Testis (tissue), 3 donors: ENCODE data around the gene NBEA. TPM values are rescaled to one million over a fixed set of nuclear protein-coding genes. Genes with fewer than 3 reads are reported as not detected.
"Not testable (repeated sequence)": the region's sequence is repeated elsewhere in the genome, so short reads cannot be mapped to it uniquely, and the experiment has no call there.

Source experiments
- DNase-seq: peaks from one replicate; pipeline ENCODE4 v3.0.0-alpha.2; 2019
- H3K27ac ChIP-seq, 2 donors: fragments of 200-600 bp; sonication (generic); one replicate each; pipeline ENCODE4 v1.5.1; 2019
- H3K27me3 ChIP-seq: fragments of 200-600 bp; sonication (generic); one replicate; pipeline ENCODE4 v1.5.1; 2019
- H3K36me3 ChIP-seq: fragments of 200-600 bp; sonication (generic); one replicate; pipeline ENCODE4 v1.5.1; 2017; ENCODE audit warnings: low read depth; ENCODE audit errors: missing control alignments
- H3K4me1 ChIP-seq: fragments of 200-600 bp; sonication (generic); one replicate; pipeline ENCODE4 v1.5.1; 2019
- H3K4me3 ChIP-seq, 2 donors: fragments of 200-600 bp; sonication (generic); one replicate each; pipeline ENCODE4 v1.5.1; 2017 to 2019
- H3K9me3 ChIP-seq: fragments of 200-600 bp; sonication (generic); one replicate; pipeline ENCODE4 v1.5.1; 2017
- POLR2A ChIP-seq: fragments of 450-650 bp; IDR thresholded peaks from one replicate; pipeline ENCODE4 v1.6.1; 2017; ENCODE audit warnings: antibody characterized with exemption, mild to moderate bottlenecking, moderate library complexity
- WGBS, 2 donors: methylation state at CpG; one replicate each; pipeline ENCODE4 v1.1.5; 2018; 5-methylcytosine and 5-hydroxymethylcytosine counted together
- intact Hi-C: fragments of 100-400 bp; cut with DNase I; formaldehyde crosslinking; loops from one replicate; pipeline ENCODE4 v1.15.1; 2023; ENCODE audit warnings: low total_unique reads
- polyA plus RNA-seq: library from polyadenylated mRNA; stranded (reverse); fragments of 350-450 nt; fragmentation: Illumina TruSeq; extraction: RNeasy Lipid Tissue Mini Kit (QIAGEN cat#74804); gene quantifications from one replicate; pipeline ENCODE4 v1.2.3, GENCODE V29; 2014; ENCODE audit warnings: low read depth, low replicate concordance; ENCODE audit not compliant: insufficient read depth
- total RNA-seq, 2 donors: library from RNA; depleted of rRNA; stranded (reverse); fragments of >200 nt; gene quantifications; one replicate each; pipeline ENCODE4 v1.2.3, GENCODE V29; 2016
- TF ChIP-seq, protein P1 (sequence below), 3 experiments: fragments of 450-650 bp in 2 of 3; fragments of 200-600 bp in 1 of 3; sonication (generic) in 1 of 3; IDR thresholded peaks; one replicate each; pipeline ENCODE4 v1.5.1; 2016 to 2019; ENCODE audit warnings: antibody characterized with exemption in 3 of 3, mild to moderate bottlenecking in 2 of 3, moderate library complexity in 1 of 3

Gene NBEA
- total and polyA plus RNA-seq, 3 donors from 2014 or later: 8.6 to 22.2 (median 18.3) TPM

GRCh38 chr13:34967851-34968562 lies 25.9 kb downstream of the NBEA start:
- Histone ChIP-seq H3K27ac (no peak overlapping the region), H3K4me1 (no peaks in the 10 kb centered on the region), H3K36me3 (no peaks in the 10 kb centered on the region), H3K27me3 (no peaks in the 10 kb centered on the region), H3K4me3 (no peak overlapping the region), H3K9me3 (no peaks in the 10 kb centered on the region)
- intact Hi-C loops: no loop called here
- 77 to 79% methylated on average over 3 of the region's 3 CpGs for WGBS, 2 donors
- no peak for TF ChIP-seq POLR2A
- TF ChIP-seq, protein P1, sequence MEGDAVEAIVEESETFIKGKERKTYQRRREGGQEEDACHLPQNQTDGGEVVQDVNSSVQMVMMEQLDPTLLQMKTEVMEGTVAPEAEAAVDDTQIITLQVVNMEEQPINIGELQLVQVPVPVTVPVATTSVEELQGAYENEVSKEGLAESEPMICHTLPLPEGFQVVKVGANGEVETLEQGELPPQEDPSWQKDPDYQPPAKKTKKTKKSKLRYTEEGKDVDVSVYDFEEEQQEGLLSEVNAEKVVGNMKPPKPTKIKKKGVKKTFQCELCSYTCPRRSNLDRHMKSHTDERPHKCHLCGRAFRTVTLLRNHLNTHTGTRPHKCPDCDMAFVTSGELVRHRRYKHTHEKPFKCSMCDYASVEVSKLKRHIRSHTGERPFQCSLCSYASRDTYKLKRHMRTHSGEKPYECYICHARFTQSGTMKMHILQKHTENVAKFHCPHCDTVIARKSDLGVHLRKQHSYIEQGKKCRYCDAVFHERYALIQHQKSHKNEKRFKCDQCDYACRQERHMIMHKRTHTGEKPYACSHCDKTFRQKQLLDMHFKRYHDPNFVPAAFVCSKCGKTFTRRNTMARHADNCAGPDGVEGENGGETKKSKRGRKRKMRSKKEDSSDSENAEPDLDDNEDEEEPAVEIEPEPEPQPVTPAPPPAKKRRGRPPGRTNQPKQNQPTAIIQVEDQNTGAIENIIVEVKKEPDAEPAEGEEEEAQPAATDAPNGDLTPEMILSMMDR (IDR thresholded peaks at IDR 0.05): no peak
- DNase-seq: no peak

DNA sequence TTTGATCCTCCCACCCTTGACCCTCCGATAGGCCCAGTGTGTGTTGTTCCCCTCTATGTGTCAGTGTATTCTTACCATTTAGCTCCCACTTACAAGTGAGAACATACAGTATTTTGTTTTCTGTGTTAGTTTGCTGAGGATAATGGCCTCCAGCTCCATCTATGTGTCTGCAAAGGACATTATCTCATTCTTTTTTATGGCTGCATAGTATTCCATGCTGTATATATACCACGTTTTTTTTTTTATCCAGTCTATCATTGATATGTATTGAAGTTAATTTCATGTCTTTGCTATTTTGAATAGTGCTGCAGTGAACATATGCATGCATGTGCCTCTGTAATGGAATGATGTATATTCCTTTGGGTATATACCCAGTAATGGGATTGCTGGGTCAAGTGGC lies 27.5 kb downstream of the NBEA start:
- H3K27me3 ChIP-seq, intact Hi-C loops, DNase-seq, H3K9me3 ChIP-seq, H3K4me1 ChIP-seq, H3K36me3 ChIP-seq, H3K4me3 ChIP-seq, H3K27ac ChIP-seq: not testable (repeated sequence)
- 92 to 94% methylated on average over 2 of the region's 2 CpGs for WGBS, 2 donors

DNA sequence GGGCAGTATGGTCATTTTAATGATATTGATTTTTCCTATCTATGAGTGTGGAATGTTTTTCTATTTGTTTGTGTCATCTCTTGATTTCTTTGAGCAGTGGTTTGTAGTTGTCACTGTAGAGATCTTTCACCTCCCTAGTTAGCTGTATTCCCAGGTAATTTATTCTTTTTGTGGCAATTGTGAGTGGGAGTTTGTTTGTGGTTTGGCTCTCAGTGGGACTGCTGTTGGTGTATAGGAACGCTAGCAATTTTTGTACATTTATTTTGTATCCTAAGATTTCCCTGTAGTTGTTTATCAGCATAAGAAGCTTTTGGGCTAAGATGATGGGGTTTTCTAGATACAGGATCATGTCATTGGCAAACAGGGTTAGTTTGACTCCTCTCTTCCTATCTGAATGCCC lies 28.9 kb downstream of the NBEA start:
- Histone ChIP-seq H3K27me3 (no peaks in the 10 kb centered on the region), H3K27ac (no peak overlapping the region)

GRCh38 chr13:34971473-34971872 lies 29.4 kb downstream of the NBEA start:
- Histone ChIP-seq H3K27me3 (no peaks in the 10 kb centered on the region), H3K27ac (no peak overlapping the region), H3K4me1 (no peaks in the 10 kb centered on the region), H3K9me3 (no peaks in the 10 kb centered on the region), H3K36me3 (no peaks in the 10 kb centered on the region), H3K4me3 (no peak overlapping the region)
- TF ChIP-seq, protein P1 (IDR thresholded peaks at IDR 0.05): no peak
- no peak for TF ChIP-seq POLR2A
- no peak for DNase-seq
- intact Hi-C loops: no loop called here
- WGBS, 2 donors: 93 to 95% methylated on average over 2 of the region's 2 CpGs

More for the DNA sequence above, 28.9 kb downstream of the NBEA start:
- no peak for DNase-seq
- H3K36me3 ChIP-seq: no peaks in the 10 kb centered on the region
- H3K4me3 ChIP-seq: no peak overlapping the region
- H3K9me3 ChIP-seq: no peaks in the 10 kb centered on the region
- TF ChIP-seq POLR2A: no peak
- TF ChIP-seq, protein P1 (IDR thresholded peaks at IDR 0.05): no peak
- intact Hi-C loops: no loop called here
- no peaks in the 10 kb centered on the region for H3K4me1 ChIP-seq
- WGBS, 2 donors: 0 to 88% methylated on average over 1 of the region's 1 CpG

GRCh38 chr13:34985199-34985598 lies 43.1 kb downstream of the NBEA start:
- H3K27ac ChIP-seq, H3K27me3 ChIP-seq, H3K4me1 ChIP-seq, DNase-seq, intact Hi-C loops, H3K9me3 ChIP-seq, H3K36me3 ChIP-seq, H3K4me3 ChIP-seq: not testable (repeated sequence)
- 92 to 95% methylated on average over 5 of the region's 5 CpGs for WGBS, 2 donors

- TF ChIP-seq, protein P1 (IDR thresholded peaks at IDR 0.05): no peak
- no peak for TF ChIP-seq POLR2A
- H3K4me3 ChIP-seq: no peak overlapping the region
- no peak for DNase-seq
- no peaks in the 10 kb centered on the region for H3K4me1 ChIP-seq
- no peaks in the 10 kb centered on the region for H3K27me3 ChIP-seq
- no peak overlapping the region for H3K27ac ChIP-seq
- H3K36me3 ChIP-seq: no peaks in the 10 kb centered on the region
- intact Hi-C loops: no loop called here
- WGBS, 2 donors: 92 to 95% methylated on average over 10 to 12 of the region's 12 CpGs
- no peaks in the 10 kb centered on the region for H3K9me3 ChIP-seq
Measured at GRCh38 chr13:34988330-34988791, 46.3 kb downstream of the NBEA start.
